GM23338 (cell line): ENCODE results near the gene PAM.

ENCODE experiments used
- EZH2 ChIP-seq: fragments of 200-600 bp; sonication (generic); IDR thresholded peaks from one replicate; pipeline ENCODE4 v1.8.0; 2017; ENCODE audit warnings: antibody characterized with exemption, mild to moderate bottlenecking, low read depth; ENCODE audit not compliant: unreplicated experiment
- EZH2phosphoT487 ChIP-seq: fragments of 200-600 bp; sonication (generic); IDR thresholded peaks from one replicate; pipeline ENCODE4 v1.8.1; 2018; ENCODE audit warnings: antibody characterized with exemption; ENCODE audit not compliant: unreplicated experiment
- JUNB ChIP-seq: IDR thresholded peaks from one replicate; pipeline ENCODE4 v1.6.1; 2016; ENCODE audit warnings: antibody characterized with exemption; ENCODE audit not compliant: unreplicated experiment
- POLR2AphosphoS5 ChIP-seq: IDR thresholded peaks from 2 replicates; pipeline ENCODE4 v1.6.1; 2016; ENCODE audit warnings: antibody characterized with exemption, low read depth
- REST ChIP-seq: IDR thresholded peaks from one replicate; pipeline ENCODE4 v1.6.1; 2018; ENCODE audit warnings: antibody characterized with exemption; ENCODE audit not compliant: unreplicated experiment
- STAT1 ChIP-seq: IDR thresholded peaks from one replicate; pipeline ENCODE4 v1.6.1; 2016; ENCODE audit warnings: antibody characterized with exemption; ENCODE audit not compliant: unreplicated experiment
- ZNF114 ChIP-seq: fragments of 250-450 bp; sonication (Bioruptor Pico); IDR thresholded peaks from 2 replicates; pipeline ENCODE4 v1.5.0; 2020; ENCODE audit warnings: mild to moderate bottlenecking, moderate library complexity
- ZNF462 ChIP-seq: fragments of 250-450 bp; sonication (Bioruptor Pico); IDR thresholded peaks from 2 replicates; pipeline ENCODE4 v1.5.0; 2020; ENCODE audit warnings: mild to moderate bottlenecking, moderate library complexity
- TF ChIP-seq, protein P1 (sequence below), 2 experiments: fragments of 200-600 bp in 1 of 2; sonication (generic) in 1 of 2; conservative IDR thresholded peaks; 2 replicates each; pipeline versions ENCODE4 v1.5.1 to v1.6.1; 2016 to 2017; ENCODE audit warnings: antibody characterized with exemption in 2 of 2, low read depth in 2 of 2, mild to moderate bottlenecking in 2 of 2, moderate library complexity in 1 of 2

- TF ChIP-seq, protein P1, sequence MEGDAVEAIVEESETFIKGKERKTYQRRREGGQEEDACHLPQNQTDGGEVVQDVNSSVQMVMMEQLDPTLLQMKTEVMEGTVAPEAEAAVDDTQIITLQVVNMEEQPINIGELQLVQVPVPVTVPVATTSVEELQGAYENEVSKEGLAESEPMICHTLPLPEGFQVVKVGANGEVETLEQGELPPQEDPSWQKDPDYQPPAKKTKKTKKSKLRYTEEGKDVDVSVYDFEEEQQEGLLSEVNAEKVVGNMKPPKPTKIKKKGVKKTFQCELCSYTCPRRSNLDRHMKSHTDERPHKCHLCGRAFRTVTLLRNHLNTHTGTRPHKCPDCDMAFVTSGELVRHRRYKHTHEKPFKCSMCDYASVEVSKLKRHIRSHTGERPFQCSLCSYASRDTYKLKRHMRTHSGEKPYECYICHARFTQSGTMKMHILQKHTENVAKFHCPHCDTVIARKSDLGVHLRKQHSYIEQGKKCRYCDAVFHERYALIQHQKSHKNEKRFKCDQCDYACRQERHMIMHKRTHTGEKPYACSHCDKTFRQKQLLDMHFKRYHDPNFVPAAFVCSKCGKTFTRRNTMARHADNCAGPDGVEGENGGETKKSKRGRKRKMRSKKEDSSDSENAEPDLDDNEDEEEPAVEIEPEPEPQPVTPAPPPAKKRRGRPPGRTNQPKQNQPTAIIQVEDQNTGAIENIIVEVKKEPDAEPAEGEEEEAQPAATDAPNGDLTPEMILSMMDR (conservative IDR thresholded peaks at IDR 0.05; ENCODE audit: low read depth in 2 of 2) = no peak
- TF ChIP-seq STAT1 (no peak), POLR2AphosphoS5 (no peak), EZH2 (no peak), REST (no peak), EZH2phosphoT487 (no peak), ZNF462 (no peak), JUNB (no peak), ZNF114 (CRISPR knock-in tag) (no peak)
Observed at GRCh38 chr5:102789469-102789868, 34.4 kb downstream of the PAM start.
